Uterus (tissue), 2 donors: ENCODE measurements around the gene TMEM156.

ENCODE experiments used
- POLR2A ChIP-seq, 2 donors: fragments of 450-650 bp; IDR thresholded peaks; one replicate each; pipeline ENCODE4 v1.6.1; 2016; ENCODE audit warnings: antibody characterized with exemption in 2 of 2, mild to moderate bottlenecking in 1 of 2, moderate library complexity in 1 of 2
- TF ChIP-seq, protein P1 (sequence below), 4 experiments: fragments of 200-600 bp in 2 of 4; fragments of 450-650 bp in 2 of 4; sonication (generic) in 2 of 4; IDR thresholded peaks; one replicate each; pipeline ENCODE4 v1.5.1; 2016 to 2019; ENCODE audit warnings: antibody characterized with exemption in 4 of 4, mild to moderate bottlenecking in 2 of 4, moderate library complexity in 1 of 4

DNA sequence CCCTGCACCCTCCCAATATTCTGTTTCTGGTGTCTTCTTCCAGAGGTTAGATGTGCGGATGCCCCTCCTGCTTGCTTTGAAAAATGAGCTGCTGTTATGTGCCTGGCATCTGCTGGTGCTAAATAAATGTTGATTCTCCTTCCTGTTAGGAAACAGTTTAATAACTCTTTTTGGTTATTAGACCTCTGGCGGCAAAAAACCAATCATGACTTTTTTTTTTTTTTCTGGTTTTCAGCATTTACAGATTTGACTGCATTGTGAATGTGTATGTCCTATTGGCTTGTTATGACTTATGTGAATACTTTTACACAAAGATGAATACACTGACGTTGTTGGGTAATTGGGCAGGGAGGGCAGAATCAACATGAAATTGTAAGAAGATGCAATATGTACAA, 13.6 kb upstream of the TMEM156 start:
- TF ChIP-seq, protein P1, sequence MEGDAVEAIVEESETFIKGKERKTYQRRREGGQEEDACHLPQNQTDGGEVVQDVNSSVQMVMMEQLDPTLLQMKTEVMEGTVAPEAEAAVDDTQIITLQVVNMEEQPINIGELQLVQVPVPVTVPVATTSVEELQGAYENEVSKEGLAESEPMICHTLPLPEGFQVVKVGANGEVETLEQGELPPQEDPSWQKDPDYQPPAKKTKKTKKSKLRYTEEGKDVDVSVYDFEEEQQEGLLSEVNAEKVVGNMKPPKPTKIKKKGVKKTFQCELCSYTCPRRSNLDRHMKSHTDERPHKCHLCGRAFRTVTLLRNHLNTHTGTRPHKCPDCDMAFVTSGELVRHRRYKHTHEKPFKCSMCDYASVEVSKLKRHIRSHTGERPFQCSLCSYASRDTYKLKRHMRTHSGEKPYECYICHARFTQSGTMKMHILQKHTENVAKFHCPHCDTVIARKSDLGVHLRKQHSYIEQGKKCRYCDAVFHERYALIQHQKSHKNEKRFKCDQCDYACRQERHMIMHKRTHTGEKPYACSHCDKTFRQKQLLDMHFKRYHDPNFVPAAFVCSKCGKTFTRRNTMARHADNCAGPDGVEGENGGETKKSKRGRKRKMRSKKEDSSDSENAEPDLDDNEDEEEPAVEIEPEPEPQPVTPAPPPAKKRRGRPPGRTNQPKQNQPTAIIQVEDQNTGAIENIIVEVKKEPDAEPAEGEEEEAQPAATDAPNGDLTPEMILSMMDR (IDR thresholded peaks at IDR 0.05), result no peak
- no peak for TF ChIP-seq POLR2A (IDR thresholded peaks at IDR 0.05)
